K562 (cell line): ENCODE data around the gene NPB. TPM values are rescaled to one million over a fixed set of nuclear protein-coding genes. Genes with fewer than 3 reads are reported as not detected.

Source experiments
- C11orf30 ChIP-seq: fragments of 450-650 bp; IDR thresholded peaks from 2 replicates; pipeline ENCODE4 v1.6.1; 2016; ENCODE audit warnings: low read depth, mild to moderate bottlenecking
- CHD2 ChIP-seq: IDR thresholded peaks from 2 replicates; pipeline ENCODE4 v1.6.1; 2011; ENCODE audit warnings: low read depth, low read length
- FOXP4 ChIP-seq: sonication (generic); formaldehyde crosslinking; IDR thresholded peaks from 2 replicates; pipeline ENCODE4 v1.8.0; 2022; ENCODE audit warnings: mild to moderate bottlenecking, missing genetic modification reagents, borderline replicate concordance
- HMGXB4 ChIP-seq: sonication (generic); formaldehyde crosslinking; IDR thresholded peaks from 2 replicates; pipeline ENCODE4 v1.8.1; 2023; ENCODE audit warnings: mild to moderate bottlenecking, missing genetic modification reagents
- L3MBTL2 ChIP-seq: fragments of 450-650 bp; IDR thresholded peaks from 2 replicates; pipeline ENCODE4 v1.6.1; 2016; ENCODE audit warnings: mild to moderate bottlenecking, moderate library complexity
- MAFF ChIP-seq: IDR thresholded peaks from 2 replicates; pipeline ENCODE4 v1.6.1; 2012; ENCODE audit warnings: low read length, improper control_type of control experiment
- PML ChIP-seq: IDR thresholded peaks from 2 replicates; pipeline ENCODE4 v1.6.1; 2012; ENCODE audit warnings: low read length, inconsistent platforms
- TCF15 ChIP-seq: fragments of 250-450 bp; sonication (Bioruptor Pico); IDR thresholded peaks from 2 replicates; pipeline ENCODE4 v1.8.0; 2022; ENCODE audit warnings: moderate library complexity, mild to moderate bottlenecking, inconsistent platforms
- TEAD1 ChIP-seq, 2 experiments: fragments of 450-650 bp in 1 of 2; sonication (generic) in 1 of 2; formaldehyde crosslinking; IDR thresholded peaks; 2 replicates each; pipeline versions ENCODE4 v1.4.0 to v1.8.0; 2020 to 2022; ENCODE audit warnings: mild to moderate bottlenecking in 2 of 2, missing genetic modification reagents in 1 of 2
- ZBTB40 ChIP-seq, 2 experiments: fragments of 450-650 bp in 1 of 2; sonication (generic) in 1 of 2; formaldehyde crosslinking in 1 of 2; IDR thresholded peaks; 2 replicates each; pipeline versions ENCODE4 v1.7.1 to v1.9.0; 2016 to 2022; ENCODE audit warnings: inconsistent platforms in 1 of 2, mild to moderate bottlenecking in 1 of 2, missing genetic modification reagents in 1 of 2
- ZNF316 ChIP-seq: fragments of 450-650 bp; IDR thresholded peaks from 2 replicates; pipeline ENCODE4 v1.6.1; 2016
- polyA plus RNA-seq, 8 experiments: library from polyadenylated mRNA; depleted of rRNA in 4 of 8; stranded (reverse) in 5 of 8; unstranded in 3 of 8; fragments of >200 nt; fragmentation: Nextera tagmentation in 2 of 8; fragmentation: Illumina TruSeq in 1 of 8; extraction: Ambion mirVana in 2 of 8; extraction: Trizol in 1 of 8; gene quantifications; 2 replicates each; pipeline versions ENCODE4 v1.2.1 to v1.2.3, GENCODE V29; 2011 to 2014; ENCODE audit warnings: inconsistent platforms in 1 of 8, missing spikeins in 1 of 8
- total RNA-seq, 7 experiments: library from RNA; depleted of rRNA in 6 of 7; stranded (reverse); fragments of >200 nt in 6 of 7; fragmentation: Illumina TruSeq in 2 of 7; extraction: Trizol in 2 of 7; gene quantifications; 2 replicates each; pipeline versions ENCODE4 v1.2.1 to v1.2.3, GENCODE V29; 2011 to 2021; ENCODE audit warnings: low replicate concordance in 1 of 7

The NPB gene
- total and polyA plus RNA-seq, 9 of the 15 experiments (the other 6 are each of a cell fraction or from before 2014, with no cell fraction given), result 0.03 to 0.61 (median 0.14) TPM; not detected in 2

GRCh38 chr17:81924557-81925532 is 22.8 kb downstream of the NPB start (continued):
- TF ChIP-seq L3MBTL2 (no peak), ZNF316 (peak; percentile 96), MAFF (peak; percentile 60), CHD2 (peak; percentile 59; the same call in 1 of the 2 replicates), TCF15 (no peak), HMGXB4 (CRISPR knock-in tag) (no peak), PML (no peak), TEAD1 (CRISPR knock-in tag; IDR thresholded peaks at IDR 0.05) (0 out of 4 replicates have a peak, but pooled peaks of 1 of the 2 experiments have one; percentile 5), ZBTB40 (IDR thresholded peaks at IDR 0.05) (no peak), ZBTB40 (CRISPR knock-in tag; IDR thresholded peaks at IDR 0.05) (no peak), C11orf30 (peak; percentile 92), FOXP4 (CRISPR knock-in tag) (no peak)
